Liver (tissue), 9 donors: ENCODE data around the gene ST6GALNAC5. TPM values are rescaled to one million over a fixed set of nuclear protein-coding genes. Genes with fewer than 3 reads are reported as not detected.

Source experiments
- DNase-seq: peaks from one replicate; pipeline ENCODE4 v3.0.0-alpha.2; 2017; ENCODE audit warnings: low spot score
- H3K27ac ChIP-seq, 2 donors: one replicate each; pipeline ENCODE4 v1.7.0; 2013; ENCODE audit warnings: inconsistent platforms in 2 of 2, low read length in 2 of 2, control low read depth in 1 of 2, low read depth in 1 of 2, mild to moderate bottlenecking in 1 of 2
- H3K27me3 ChIP-seq, 4 donors: one replicate each; pipeline versions ENCODE4 v1.6.1 to v1.7.0; 2013; ENCODE audit warnings: low read length in 3 of 4, inconsistent platforms in 1 of 4, mild to moderate bottlenecking in 1 of 4, moderate library complexity in 1 of 4; ENCODE audit not compliant: control insufficient read depth in 4 of 4, insufficient read depth in 4 of 4
- H3K36me3 ChIP-seq, 4 donors: one replicate each; pipeline versions ENCODE4 v1.6.1 to v1.7.0; 2013; ENCODE audit warnings: low read length in 3 of 4, mild to moderate bottlenecking in 3 of 4, low read depth in 1 of 4, moderate library complexity in 1 of 4; ENCODE audit not compliant: control insufficient read depth in 4 of 4, insufficient read depth in 3 of 4
- H3K4me1 ChIP-seq, 4 donors: one replicate each; pipeline versions ENCODE4 v1.6.1 to v1.7.0; 2013; ENCODE audit warnings: low read length in 3 of 4, mild to moderate bottlenecking in 3 of 4, moderate library complexity in 1 of 4; ENCODE audit not compliant: control insufficient read depth in 4 of 4, insufficient read depth in 4 of 4
- H3K4me3 ChIP-seq, 3 donors: one replicate each; pipeline versions ENCODE4 v1.6.1 to v1.7.0; 2013; ENCODE audit warnings: low read length in 3 of 3, control low read depth in 1 of 3, low read depth in 1 of 3, mild to moderate bottlenecking in 1 of 3
- H3K9ac ChIP-seq, 2 donors: one replicate each; pipeline ENCODE4 v1.7.0; 2013; ENCODE audit warnings: low read length in 2 of 2, mild to moderate bottlenecking in 2 of 2, moderate library complexity in 2 of 2, control low read depth in 1 of 2, low read depth in 1 of 2
- H3K9me3 ChIP-seq, 4 donors: one replicate each; pipeline versions ENCODE4 v1.6.1 to v1.7.0; 2013; ENCODE audit warnings: low read length in 3 of 4; ENCODE audit not compliant: control insufficient read depth in 4 of 4
- EGR1 ChIP-seq, 2 donors: IDR thresholded peaks; 2 replicates each; pipeline ENCODE4 v1.6.1; 2016 to 2018; ENCODE audit warnings: antibody characterized with exemption in 2 of 2, low read depth in 2 of 2
- FOXA1 ChIP-seq: IDR thresholded peaks from 2 replicates; pipeline ENCODE4 v1.6.1; 2016; ENCODE audit warnings: antibody characterized with exemption
- FOXA2 ChIP-seq: IDR thresholded peaks from 2 replicates; pipeline ENCODE4 v1.6.1; 2016; ENCODE audit warnings: antibody characterized with exemption
- GABPA ChIP-seq, 2 donors: IDR thresholded peaks in 1 of 2; conservative IDR thresholded peaks in 1 of 2; 2 replicates each; pipeline ENCODE4 v1.6.1; 2016; ENCODE audit warnings: antibody characterized with exemption in 2 of 2, mild to moderate bottlenecking in 1 of 2, moderate library complexity in 1 of 2
- HNF4G ChIP-seq: IDR thresholded peaks from 2 replicates; pipeline ENCODE4 v1.6.1; 2016; ENCODE audit warnings: antibody characterized with exemption
- JUND ChIP-seq, 2 donors: IDR thresholded peaks; 2 replicates each; pipeline ENCODE4 v1.6.1; 2016; ENCODE audit warnings: antibody characterized with exemption in 2 of 2
- RXRA ChIP-seq, 2 donors: IDR thresholded peaks; 2 replicates each; pipeline ENCODE4 v1.6.1; 2017 to 2018; ENCODE audit warnings: antibody characterized with exemption in 2 of 2, mild to moderate bottlenecking in 1 of 2
- SP1 ChIP-seq: IDR thresholded peaks from 2 replicates; pipeline ENCODE4 v1.6.1; 2018; ENCODE audit warnings: antibody characterized with exemption, mild to moderate bottlenecking
- TAF1 ChIP-seq: conservative IDR thresholded peaks from 2 replicates; pipeline ENCODE4 v1.6.1; 2016; ENCODE audit warnings: antibody characterized with exemption, mild to moderate bottlenecking
- YY1 ChIP-seq: IDR thresholded peaks from 2 replicates; pipeline ENCODE4 v1.6.1; 2016; ENCODE audit warnings: antibody characterized with exemption, mild to moderate bottlenecking
- WGBS: extraction: QIAGEN DNeasy Blood & Tissue Kit; methylation state at CpG from one replicate; pipeline ENCODE4 v1.1.7; 2013; 5-methylcytosine and 5-hydroxymethylcytosine counted together
- polyA plus RNA-seq, 2 donors: library from polyadenylated mRNA; stranded (reverse) in 1 of 2; unstranded in 1 of 2; fragments of 200-250 nt in 1 of 2; fragments of >200 nt in 1 of 2; fragmentation: Nextera tagmentation in 1 of 2; extraction: Ambion mirVana in 1 of 2; gene quantifications; one replicate each; pipeline versions ENCODE4 v1.2.1 to v1.2.3, GENCODE V29; 2013 to 2015
- total RNA-seq, 2 donors: library from RNA; depleted of rRNA; stranded (reverse); fragments of >200 nt; gene quantifications; one replicate each; pipeline ENCODE4 v1.2.3, GENCODE V29; 2014
- TF ChIP-seq, protein P1 (sequence below): IDR thresholded peaks from 2 replicates; pipeline ENCODE4 v1.6.1; 2016; ENCODE audit warnings: antibody characterized with exemption
- TF ChIP-seq, protein P2 (sequence below): IDR thresholded peaks from 2 replicates; pipeline ENCODE4 v1.6.1; 2016; ENCODE audit warnings: antibody characterized with exemption, mild to moderate bottlenecking
- TF ChIP-seq, protein P3 (sequence below): fragments of 150-350 bp; IDR thresholded peaks from 2 replicates; pipeline ENCODE4 v1.5.1; 2017; ENCODE audit warnings: improper control_type of control experiment, low read depth, low read length; ENCODE audit not compliant: missing input control
- TF ChIP-seq, protein P4 (sequence below): IDR thresholded peaks from 2 replicates; pipeline ENCODE4 v1.6.1; 2016; ENCODE audit warnings: antibody characterized with exemption
- donor health status: healthy.
- donor health status: healthy.
- donor health status: healthy.
- donor health status: healthy.
- donor health status: healthy.

Gene ST6GALNAC5
- total and polyA plus RNA-seq, 4 donors: 0.09 to 0.17 TPM; not detected in 2

DNA sequence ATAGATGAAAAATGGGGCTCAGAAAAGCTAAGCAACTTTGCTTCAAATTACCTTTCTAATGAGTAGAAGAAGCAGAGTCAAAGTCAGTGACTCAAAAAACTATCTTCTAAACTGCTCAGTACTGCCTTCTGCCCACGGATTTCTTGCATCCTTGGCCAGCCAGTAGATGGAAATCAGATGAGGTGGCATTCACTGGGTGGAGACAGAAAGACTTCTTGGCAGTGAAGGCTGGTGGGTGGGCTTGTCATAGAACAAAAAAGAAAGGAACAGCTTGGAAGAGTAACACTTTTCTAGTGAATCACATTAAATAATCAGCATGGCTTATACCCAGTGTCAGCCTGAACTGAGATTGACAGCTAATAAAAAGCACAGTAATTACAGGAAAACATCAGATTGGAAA lies 170.7 kb downstream of the ST6GALNAC5 start:
- H3K4me1 ChIP-seq: no peaks in the 10 kb centered on the region
- H3K9ac ChIP-seq: no peak overlapping the region
- DNase-seq: no peak
- 56% methylated on average over 1 of the region's 1 CpG for WGBS
- no peak overlapping the region for H3K4me3 ChIP-seq
- no peak overlapping the region for H3K27ac ChIP-seq
- no peaks in the 10 kb centered on the region for H3K9me3 ChIP-seq
- H3K36me3 ChIP-seq: no peaks in the 10 kb centered on the region
- no peaks in the 10 kb centered on the region for H3K27me3 ChIP-seq
- TF ChIP-seq JUND (IDR thresholded peaks at IDR 0.05) (no peak), FOXA2 (no peak), YY1 (no peak), TAF1 (no peak), HNF4G (no peak), GABPA (IDR thresholded peaks at IDR 0.05 in 1 of 2, conservative IDR thresholded peaks at IDR 0.05 in 1 of 2) (no peak), EGR1 (IDR thresholded peaks at IDR 0.05; ENCODE audit: low read depth in 2 of 2) (no peak), RXRA (IDR thresholded peaks at IDR 0.05) (no peak), SP1 (no peak), FOXA1 (no peak)
- TF ChIP-seq, protein P1, sequence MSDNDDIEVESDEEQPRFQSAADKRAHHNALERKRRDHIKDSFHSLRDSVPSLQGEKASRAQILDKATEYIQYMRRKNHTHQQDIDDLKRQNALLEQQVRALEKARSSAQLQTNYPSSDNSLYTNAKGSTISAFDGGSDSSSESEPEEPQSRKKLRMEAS: no peak
- TF ChIP-seq, protein P2, sequence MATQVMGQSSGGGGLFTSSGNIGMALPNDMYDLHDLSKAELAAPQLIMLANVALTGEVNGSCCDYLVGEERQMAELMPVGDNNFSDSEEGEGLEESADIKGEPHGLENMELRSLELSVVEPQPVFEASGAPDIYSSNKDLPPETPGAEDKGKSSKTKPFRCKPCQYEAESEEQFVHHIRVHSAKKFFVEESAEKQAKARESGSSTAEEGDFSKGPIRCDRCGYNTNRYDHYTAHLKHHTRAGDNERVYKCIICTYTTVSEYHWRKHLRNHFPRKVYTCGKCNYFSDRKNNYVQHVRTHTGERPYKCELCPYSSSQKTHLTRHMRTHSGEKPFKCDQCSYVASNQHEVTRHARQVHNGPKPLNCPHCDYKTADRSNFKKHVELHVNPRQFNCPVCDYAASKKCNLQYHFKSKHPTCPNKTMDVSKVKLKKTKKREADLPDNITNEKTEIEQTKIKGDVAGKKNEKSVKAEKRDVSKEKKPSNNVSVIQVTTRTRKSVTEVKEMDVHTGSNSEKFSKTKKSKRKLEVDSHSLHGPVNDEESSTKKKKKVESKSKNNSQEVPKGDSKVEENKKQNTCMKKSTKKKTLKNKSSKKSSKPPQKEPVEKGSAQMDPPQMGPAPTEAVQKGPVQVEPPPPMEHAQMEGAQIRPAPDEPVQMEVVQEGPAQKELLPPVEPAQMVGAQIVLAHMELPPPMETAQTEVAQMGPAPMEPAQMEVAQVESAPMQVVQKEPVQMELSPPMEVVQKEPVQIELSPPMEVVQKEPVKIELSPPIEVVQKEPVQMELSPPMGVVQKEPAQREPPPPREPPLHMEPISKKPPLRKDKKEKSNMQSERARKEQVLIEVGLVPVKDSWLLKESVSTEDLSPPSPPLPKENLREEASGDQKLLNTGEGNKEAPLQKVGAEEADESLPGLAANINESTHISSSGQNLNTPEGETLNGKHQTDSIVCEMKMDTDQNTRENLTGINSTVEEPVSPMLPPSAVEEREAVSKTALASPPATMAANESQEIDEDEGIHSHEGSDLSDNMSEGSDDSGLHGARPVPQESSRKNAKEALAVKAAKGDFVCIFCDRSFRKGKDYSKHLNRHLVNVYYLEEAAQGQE: no peak
- TF ChIP-seq, protein P3, sequence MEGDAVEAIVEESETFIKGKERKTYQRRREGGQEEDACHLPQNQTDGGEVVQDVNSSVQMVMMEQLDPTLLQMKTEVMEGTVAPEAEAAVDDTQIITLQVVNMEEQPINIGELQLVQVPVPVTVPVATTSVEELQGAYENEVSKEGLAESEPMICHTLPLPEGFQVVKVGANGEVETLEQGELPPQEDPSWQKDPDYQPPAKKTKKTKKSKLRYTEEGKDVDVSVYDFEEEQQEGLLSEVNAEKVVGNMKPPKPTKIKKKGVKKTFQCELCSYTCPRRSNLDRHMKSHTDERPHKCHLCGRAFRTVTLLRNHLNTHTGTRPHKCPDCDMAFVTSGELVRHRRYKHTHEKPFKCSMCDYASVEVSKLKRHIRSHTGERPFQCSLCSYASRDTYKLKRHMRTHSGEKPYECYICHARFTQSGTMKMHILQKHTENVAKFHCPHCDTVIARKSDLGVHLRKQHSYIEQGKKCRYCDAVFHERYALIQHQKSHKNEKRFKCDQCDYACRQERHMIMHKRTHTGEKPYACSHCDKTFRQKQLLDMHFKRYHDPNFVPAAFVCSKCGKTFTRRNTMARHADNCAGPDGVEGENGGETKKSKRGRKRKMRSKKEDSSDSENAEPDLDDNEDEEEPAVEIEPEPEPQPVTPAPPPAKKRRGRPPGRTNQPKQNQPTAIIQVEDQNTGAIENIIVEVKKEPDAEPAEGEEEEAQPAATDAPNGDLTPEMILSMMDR: no peak
- TF ChIP-seq, protein P4, sequence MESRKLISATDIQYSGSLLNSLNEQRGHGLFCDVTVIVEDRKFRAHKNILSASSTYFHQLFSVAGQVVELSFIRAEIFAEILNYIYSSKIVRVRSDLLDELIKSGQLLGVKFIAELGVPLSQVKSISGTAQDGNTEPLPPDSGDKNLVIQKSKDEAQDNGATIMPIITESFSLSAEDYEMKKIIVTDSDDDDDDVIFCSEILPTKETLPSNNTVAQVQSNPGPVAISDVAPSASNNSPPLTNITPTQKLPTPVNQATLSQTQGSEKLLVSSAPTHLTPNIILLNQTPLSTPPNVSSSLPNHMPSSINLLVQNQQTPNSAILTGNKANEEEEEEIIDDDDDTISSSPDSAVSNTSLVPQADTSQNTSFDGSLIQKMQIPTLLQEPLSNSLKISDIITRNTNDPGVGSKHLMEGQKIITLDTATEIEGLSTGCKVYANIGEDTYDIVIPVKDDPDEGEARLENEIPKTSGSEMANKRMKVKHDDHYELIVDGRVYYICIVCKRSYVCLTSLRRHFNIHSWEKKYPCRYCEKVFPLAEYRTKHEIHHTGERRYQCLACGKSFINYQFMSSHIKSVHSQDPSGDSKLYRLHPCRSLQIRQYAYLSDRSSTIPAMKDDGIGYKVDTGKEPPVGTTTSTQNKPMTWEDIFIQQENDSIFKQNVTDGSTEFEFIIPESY: no peak

DNA sequence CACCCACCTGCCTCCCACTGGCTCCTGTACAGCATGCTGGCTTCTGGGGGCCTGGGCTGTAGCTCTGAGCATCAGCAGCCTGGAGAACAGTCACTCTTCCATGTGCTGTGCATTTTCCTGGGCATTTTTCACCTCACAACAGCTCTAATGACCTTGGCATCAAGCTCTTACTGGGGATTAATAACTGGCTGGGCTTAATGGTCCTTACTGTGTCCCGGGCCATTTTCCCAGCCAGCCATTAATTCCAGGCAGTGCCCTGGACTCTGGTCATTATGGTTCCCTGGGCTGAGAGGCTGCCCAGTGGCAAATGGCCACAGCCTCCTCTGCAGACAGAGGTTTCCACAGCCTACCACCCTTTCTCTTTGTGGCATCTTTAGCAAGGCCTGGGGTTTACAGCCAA lies 171.8 kb downstream of the ST6GALNAC5 start:
- TF ChIP-seq SP1 (no peak), EGR1 (IDR thresholded peaks at IDR 0.05; ENCODE audit: low read depth in 2 of 2) (no peak), HNF4G (no peak)
- 84% methylated on average over 1 of the region's 1 CpG for whole genome bisulfite sequencing
- no peaks in the 10 kb centered on the region for H3K9me3 ChIP-seq
- no peak overlapping the region for H3K4me3 ChIP-seq
- DNase-seq: no peak
- H3K36me3 ChIP-seq: no peaks in the 10 kb centered on the region
- no peaks in the 10 kb centered on the region for H3K4me1 ChIP-seq
- no peak overlapping the region for H3K9ac ChIP-seq
- H3K27ac ChIP-seq: no peak overlapping the region
- no peaks in the 10 kb centered on the region for H3K27me3 ChIP-seq
